HG02970 (cell line): ENCODE measurements around the gene CDHR5.
"Not testable (repeated sequence)": the region's sequence is repeated elsewhere in the genome, so short reads cannot be mapped to it uniquely, and the experiment has no call there.

ENCODE experiments used
- ATAC-seq: cut with Tn5 transposase; IDR thresholded peaks from one replicate; pipeline ENCODE4 v1.9.1; 2021; ENCODE audit warnings: mild to moderate bottlenecking, moderate library complexity, moderate number of reproducible peaks; ENCODE audit not compliant: unreplicated experiment, low FRiP score

The CDHR5 gene

DNA sequence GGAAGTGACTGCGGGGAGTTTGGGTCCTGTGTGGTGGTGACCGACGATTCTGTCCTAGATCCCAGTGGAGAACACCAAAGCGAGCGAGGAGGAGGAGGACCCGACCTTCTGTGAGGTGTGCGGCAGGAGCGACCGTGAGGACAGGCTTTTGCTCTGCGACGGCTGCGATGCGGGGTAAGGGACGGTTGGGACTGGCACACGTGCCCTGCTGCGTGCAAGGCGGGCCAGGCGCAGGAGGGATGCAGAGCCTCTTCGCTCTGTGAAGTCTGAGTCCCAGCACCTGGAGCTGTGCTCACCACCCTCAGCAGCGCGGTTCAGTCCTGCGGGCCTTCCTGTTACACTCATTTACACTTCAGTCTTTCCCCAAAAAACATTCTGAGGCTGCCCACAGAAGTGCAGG is 32.3 kb downstream of the CDHR5 start:
- no peak for ATAC-seq

DNA sequence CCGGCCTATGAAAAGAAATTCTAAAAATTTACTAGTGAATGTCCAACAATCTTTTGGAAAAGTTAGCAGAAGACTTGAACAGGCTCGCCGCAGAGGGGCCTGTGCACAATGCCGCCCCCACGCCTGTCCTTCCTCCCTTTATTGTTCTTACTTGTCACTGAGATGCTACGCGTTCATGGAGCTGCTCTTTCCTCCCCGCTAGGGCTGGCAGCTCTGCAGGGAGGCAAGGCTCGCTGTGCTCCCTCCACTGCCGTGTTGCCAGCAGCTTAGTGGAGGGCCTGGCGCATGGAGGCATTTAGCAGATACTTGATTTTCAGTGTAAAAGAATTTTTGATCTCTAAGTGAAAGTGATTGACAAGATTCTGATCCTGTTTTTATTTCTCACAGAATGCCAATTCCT is 33.8 kb downstream of the CDHR5 start:
- ATAC-seq, result no peak

DNA sequence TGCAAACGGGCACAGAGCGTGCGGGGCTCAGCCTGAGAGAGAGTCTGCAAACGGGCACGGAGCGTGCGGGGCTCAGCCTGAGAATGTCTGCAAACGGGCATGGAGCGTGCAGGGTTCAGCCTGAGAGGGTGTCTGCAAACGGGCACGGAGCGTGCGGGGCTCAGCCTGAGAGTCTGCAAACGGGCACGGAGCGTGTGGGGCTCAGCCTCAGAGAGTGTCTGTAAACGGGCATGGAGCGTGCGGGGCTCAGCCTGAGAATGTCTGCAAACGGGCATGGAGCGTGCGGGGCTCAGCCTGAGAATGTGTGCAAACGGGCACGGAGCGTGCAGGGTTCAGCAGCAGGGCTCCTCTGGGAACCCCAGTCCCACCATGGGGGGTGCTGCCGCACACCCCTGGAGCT is 35.0 kb downstream of the CDHR5 start:
- no peak for ATAC-seq

DNA sequence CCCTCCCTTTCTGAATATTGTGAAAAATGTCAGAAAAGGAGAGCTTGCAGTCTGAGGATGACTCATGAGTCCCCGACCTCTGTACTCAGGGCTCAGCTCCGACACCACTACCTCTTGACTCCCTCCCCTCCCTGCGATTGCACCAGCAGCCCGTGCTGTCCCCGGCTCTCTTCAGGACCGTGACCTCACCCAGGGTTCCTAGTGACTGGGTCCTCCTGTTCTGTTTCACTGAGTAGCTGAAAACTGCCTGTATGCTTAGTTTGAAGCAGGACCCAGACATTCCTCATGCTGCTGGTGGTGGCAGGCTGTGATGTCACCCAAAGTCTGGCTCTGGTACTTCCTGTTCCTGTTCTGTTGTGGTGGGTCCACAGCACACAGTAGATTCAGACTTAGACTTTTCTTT is 36.8 kb downstream of the CDHR5 start:
- ATAC-seq, result no peak

- no peak for ATAC-seq
Observed at GRCh38 chr11:587546-587945, 37.2 kb downstream of the CDHR5 start.

- ATAC-seq, result no peak
Observed at GRCh38 chr11:586376-587316, 38.1 kb downstream of the CDHR5 start.

DNA sequence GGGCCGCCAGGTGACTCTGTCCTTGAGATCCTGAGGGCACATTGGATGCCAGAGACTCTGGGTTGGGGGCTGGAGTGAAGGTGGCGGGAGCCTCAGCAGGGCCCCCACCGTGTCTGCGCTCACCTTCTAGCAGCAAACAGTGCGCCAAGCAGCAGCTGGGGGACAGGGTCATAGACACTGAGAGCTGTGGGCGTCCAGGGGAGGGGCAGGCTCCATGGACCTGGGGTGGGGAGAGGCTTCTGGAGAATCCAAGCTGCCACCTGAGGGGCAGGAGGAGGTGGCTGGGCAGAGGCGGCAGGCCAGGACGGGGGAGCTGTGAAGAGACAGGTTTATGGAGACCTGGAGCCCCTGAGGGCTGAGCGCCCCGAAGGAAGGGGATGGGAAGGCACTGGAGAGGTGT is 40.5 kb downstream of the CDHR5 start:
- ATAC-seq, result no peak

- ATAC-seq, result no peak
Observed at GRCh38 chr11:581752-582151, 43.0 kb downstream of the CDHR5 start.

GRCh38 chr11:581342-581741 is 43.4 kb downstream of the CDHR5 start:
- ATAC-seq, result no peak

- ATAC-seq, result no peak
Observed at GRCh38 chr11:579830-580601, 44.7 kb downstream of the CDHR5 start.

GRCh38 chr11:578276-579035 is 46.3 kb downstream of the CDHR5 start:
- no peak for ATAC-seq

- ATAC-seq, result no peak
Observed at GRCh38 chr11:577611-577894, 47.2 kb downstream of the CDHR5 start.

DNA sequence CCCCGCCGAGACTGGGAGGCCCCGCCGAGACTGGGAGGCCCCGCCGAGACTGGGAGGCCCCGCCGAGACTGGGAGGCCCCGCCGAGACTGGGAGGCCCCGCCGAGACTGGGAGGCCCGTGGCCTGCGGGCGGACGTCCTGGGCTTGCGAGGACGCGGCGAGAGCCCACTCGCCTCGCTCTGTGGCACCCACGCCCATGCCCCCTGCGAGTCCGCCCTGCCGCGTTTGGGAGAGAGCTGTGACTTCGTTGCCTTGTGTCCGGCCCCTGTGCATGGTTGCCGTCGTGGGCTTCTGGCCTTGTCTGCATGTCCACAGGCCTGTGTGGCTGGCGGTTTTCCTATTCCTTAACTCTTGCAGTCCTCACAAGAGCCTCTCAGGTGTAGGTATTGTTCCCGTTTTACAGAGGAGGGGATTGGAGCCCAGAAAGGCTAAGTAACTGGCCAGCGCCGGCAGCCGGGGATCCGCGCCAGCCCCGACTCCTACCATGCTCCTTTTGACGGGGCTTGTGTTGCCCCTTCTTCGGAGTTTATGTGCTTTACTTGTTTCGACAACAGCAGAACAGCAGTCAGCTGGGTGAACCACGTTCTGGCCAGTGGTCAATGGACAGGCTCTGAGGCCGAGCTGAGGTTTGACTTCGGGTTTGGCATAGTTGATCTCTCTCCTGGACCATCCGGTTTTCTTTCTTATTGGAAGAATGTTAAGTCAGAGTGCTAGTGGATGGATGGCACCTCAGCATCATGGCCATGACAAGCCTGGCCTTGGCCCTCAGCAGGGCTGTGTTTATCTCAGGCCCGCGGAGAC is 47.7 kb downstream of the CDHR5 start:
- no peak for ATAC-seq

DNA sequence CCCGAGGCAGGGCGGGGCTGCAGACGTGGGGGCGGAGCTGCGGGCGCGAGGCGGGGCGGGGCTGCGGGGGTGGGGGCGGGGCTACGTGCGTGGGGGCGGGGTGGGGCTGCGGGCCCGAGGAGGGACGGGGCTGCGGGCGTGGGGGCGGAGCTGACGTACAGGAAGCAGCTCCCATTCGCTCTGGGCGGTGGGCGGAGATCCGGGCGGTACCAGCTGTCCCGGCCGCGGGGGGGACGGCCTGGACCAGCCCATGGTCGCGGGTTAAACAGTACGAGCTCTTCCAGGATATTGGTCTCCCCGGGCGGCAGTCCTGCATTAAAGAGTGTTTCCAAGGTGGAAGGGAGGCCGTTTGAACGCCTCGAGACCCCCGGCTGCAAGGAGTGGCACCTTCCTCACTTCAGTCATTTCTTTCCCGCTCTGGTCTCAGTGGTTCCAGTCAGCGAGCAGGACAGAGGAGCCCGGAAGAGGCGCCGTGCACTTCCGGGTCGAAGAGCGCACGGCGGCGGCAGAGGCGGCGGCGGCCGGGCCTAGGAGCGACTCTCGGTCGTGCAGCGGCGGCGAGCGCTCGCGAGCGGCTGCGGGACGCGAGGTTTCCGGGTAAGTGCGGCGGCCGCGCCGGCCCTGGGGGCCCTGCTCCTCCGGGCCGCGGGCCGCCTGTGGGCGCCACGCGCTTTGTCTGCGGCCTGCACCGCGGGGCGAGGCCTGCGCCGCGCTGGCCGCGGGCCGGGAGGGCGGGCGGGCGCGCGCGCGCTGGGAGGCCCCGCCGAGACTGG is 48.6 kb downstream of the CDHR5 start, which contains the start of gene PHRF1:
Gene PHRF1 (plus strand): TSS at position 475 of the 773 bp plus-strand sequence. CDS start 5,043 bp downstream, outside the sequence.
- peak; percentile 88 for ATAC-seq

- peak; percentile 47 for ATAC-seq
Observed at GRCh38 chr11:575313-575995, 49.3 kb downstream of the CDHR5 start.

- no peak for ATAC-seq
Observed at GRCh38 chr11:574632-575312, 50.0 kb downstream of the CDHR5 start.

DNA sequence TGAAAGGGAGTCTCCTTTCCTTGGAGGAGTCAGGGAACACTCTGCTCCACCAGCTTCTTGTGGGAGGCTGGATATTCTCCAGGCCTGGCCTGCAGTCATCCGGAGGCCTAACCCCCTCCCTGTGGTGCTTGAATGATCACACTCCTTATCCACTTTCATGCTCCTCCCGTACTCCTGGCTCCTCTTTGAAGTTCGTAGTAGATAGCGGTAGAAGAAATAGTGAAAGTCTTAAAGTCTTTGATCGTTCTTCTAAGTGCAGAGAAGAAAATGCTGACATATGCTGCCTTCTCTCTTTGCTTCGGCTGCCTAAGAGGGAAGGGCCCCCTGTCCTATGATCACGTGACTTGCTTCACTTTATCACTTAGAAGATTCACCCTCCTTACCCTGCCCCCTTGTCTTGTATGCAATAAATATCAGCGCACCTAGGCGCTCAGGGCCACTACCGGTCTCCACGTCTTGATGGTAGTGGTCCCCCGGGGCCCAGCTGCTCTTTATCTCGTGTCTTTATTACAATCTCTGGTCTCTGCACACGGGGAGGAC is 50.7 kb downstream of the CDHR5 start:
- ATAC-seq, result not testable (repeated sequence)

- ATAC-seq, result no peak
Observed at GRCh38 chr11:573146-573759, 51.5 kb downstream of the CDHR5 start.
